KMS-11 (cell line): ENCODE results near the gene IQSEC2.

Experiments
- H2AFZ ChIP-seq: fragments of 200-600 bp; sonication (generic); 2 replicates; pipeline ENCODE4 v1.6.1; 2016; ENCODE audit warnings: antibody characterized with exemption, mixed run types, low read depth
- H3K27ac ChIP-seq: fragments of 200-600 bp; sonication (generic); 2 replicates; pipeline ENCODE4 v1.6.1; 2016; ENCODE audit warnings: mild to moderate bottlenecking, mixed run types
- H3K27me3 ChIP-seq: fragments of 200-600 bp; sonication (generic); 2 replicates; pipeline ENCODE4 v1.6.1; 2017; ENCODE audit warnings: mild to moderate bottlenecking, low read depth, mixed run types, moderate library complexity; ENCODE audit not compliant: insufficient read depth
- H3K36me3 ChIP-seq: fragments of 200-600 bp; sonication (generic); 2 replicates; pipeline ENCODE4 v1.6.1; 2017; ENCODE audit warnings: mild to moderate bottlenecking, mixed run types; ENCODE audit not compliant: insufficient read depth
- H3K4me1 ChIP-seq: fragments of 200-600 bp; sonication (generic); 2 replicates; pipeline ENCODE4 v1.6.1; 2016; ENCODE audit warnings: mild to moderate bottlenecking, low read depth, mixed run types; ENCODE audit not compliant: poor library complexity, severe bottlenecking
- H3K4me2 ChIP-seq: fragments of 200-600 bp; sonication (generic); 2 replicates; pipeline ENCODE4 v1.7.0; 2016; ENCODE audit warnings: mild to moderate bottlenecking, mixed run types
- H3K4me3 ChIP-seq: fragments of 200-600 bp; sonication (generic); IDR thresholded peaks from 2 replicates; pipeline ENCODE4 v1.6.1; 2017; ENCODE audit warnings: low read depth, low read length, mixed read lengths; ENCODE audit not compliant: insufficient read depth
- H3K79me2 ChIP-seq: fragments of 200-600 bp; sonication (generic); 2 replicates; pipeline ENCODE4 v1.6.1; 2016; ENCODE audit warnings: low read depth, mixed run types; ENCODE audit not compliant: insufficient read depth
- H3K9ac ChIP-seq: fragments of 200-600 bp; sonication (generic); 2 replicates; pipeline ENCODE4 v1.6.1; 2016; ENCODE audit warnings: mild to moderate bottlenecking, mixed run types
- H4K20me1 ChIP-seq: fragments of 200-600 bp; sonication (generic); 2 replicates; pipeline ENCODE4 v1.6.1; 2016; ENCODE audit warnings: mild to moderate bottlenecking, mixed run types; ENCODE audit not compliant: insufficient read depth
- CTCF ChIP-seq: fragments of 200-600 bp; sonication (generic); conservative IDR thresholded peaks from 2 replicates; pipeline ENCODE4 v1.6.1; 2017; ENCODE audit warnings: low read depth, mild to moderate bottlenecking, antibody characterized with exemption, low read length, moderate library complexity, mixed read lengths

IQSEC2 gene

GRCh38 chrX:53223068-53223693 is 58.2 kb downstream of the IQSEC2 start:
- H4K20me1 ChIP-seq: 0 out of 2 replicates have a peak, but pooled peaks cover 8% of the 10 kb centered on the region
- no peaks in the 10 kb centered on the region for H3K36me3 ChIP-seq
- no peak overlapping the region for H2AFZ ChIP-seq
- H3K27me3 ChIP-seq: no peaks in the 10 kb centered on the region
- peak overlapping the region; percentile 76 for H3K4me2 ChIP-seq
- no peak overlapping the region for H3K9ac ChIP-seq
- TF ChIP-seq CTCF: no peak
- peaks cover 40% of the 10 kb centered on the region for H3K79me2 ChIP-seq
- H3K4me3 ChIP-seq: no peak overlapping the region
- no peak overlapping the region for H3K27ac ChIP-seq
- H3K4me1 ChIP-seq: peaks cover 20% of the 10 kb centered on the region
